ENCODE results near the gene CNTNAP5.
A peak's percentile ranks its signal among the peaks of the same experiment; 100 is the strongest.

The CNTNAP5 gene

DNA sequence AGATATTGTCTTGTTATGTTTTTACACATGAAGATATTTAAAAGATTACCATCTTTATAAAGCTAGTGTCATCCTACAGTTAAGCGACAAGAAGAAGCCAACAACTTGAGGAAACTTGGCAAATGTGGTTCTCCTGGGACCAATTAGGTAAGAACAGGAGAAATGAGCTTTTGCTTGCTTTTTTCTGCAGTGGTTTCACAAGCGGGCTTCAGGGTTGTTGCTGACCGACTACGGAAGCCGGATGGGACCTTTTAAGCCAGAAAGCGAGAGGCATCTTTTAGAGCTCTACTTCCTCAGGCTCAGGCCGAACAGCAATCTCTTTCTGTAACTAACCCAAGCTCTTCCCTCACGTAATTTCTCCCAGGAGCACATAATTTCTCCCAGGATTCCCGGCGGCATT lies 256.5 kb downstream of the CNTNAP5 start:
- DNase-seq: no peak

DNA sequence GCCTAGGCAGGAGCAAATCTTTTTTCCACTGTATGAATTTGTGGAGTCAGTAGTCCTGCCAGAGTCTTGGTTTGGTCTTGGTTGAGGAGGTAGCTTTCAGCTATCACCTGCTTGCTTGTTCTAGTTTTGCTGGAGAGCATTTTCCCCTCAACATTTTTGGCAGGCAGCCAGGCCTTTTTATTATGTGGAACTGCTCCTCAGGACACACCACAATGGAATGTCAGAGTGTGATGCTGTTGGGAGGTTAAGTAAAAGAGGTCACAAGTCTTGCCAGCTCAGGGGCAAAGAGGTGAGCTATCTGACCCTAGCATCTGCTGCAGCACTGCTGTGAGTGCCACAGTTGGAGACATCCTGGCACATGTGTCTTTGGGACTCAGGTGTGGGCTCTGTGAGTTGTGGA lies 258.0 kb downstream of the CNTNAP5 start:
- peak; percentile 11 for DNase-seq

GRCh38 chr2:124286089-124286783 lies 261.1 kb downstream of the CNTNAP5 start:
- DNase-seq: no peak

- no peak for DNase-seq
Measured at GRCh38 chr2:124289060-124289459, 264.0 kb downstream of the CNTNAP5 start.

DNA sequence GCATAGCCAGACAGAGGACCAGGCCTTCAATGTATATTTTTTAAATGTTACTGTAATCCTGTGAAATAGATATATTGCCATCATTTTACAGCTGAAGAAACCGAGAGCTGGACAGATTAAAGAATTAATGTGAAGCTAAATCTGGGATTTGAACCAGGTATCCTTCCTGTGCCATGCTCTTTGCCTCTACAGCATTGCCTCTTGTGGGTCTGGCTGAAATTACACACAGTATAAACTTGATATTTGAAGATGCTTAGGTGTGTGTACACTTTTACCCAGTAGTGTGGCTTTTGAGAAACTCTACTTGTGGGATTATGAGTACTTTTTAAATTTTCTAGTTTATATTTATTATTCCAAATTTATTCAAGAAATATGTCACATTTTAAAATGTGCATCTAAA lies 264.5 kb downstream of the CNTNAP5 start:
- DNase-seq: no peak

GRCh38 chr2:124296470-124296869 lies 271.4 kb downstream of the CNTNAP5 start:
- no peak for DNase-seq

DNA sequence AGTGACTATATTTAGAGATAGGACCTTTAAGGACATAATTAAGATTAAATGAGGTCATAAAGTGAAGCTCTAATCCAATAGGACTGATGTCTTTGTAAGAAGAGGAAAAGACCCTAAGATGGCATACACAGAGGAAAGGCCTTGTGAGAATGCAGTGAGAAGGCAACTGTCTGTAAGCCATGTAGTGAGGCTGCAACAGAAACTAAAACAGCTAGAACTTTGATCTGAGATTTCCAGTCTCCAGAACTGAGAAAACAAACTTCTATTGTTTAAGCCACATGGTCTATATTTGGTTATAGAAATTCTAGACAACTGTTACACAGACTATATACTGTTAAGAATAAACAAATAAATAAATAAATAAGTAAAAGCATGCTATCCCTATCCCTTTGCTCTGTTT lies 276.8 kb downstream of the CNTNAP5 start:
- no peak for DNase-seq

- DNase-seq: no peak
Measured at GRCh38 chr2:124308319-124309062, 283.4 kb downstream of the CNTNAP5 start.

DNA sequence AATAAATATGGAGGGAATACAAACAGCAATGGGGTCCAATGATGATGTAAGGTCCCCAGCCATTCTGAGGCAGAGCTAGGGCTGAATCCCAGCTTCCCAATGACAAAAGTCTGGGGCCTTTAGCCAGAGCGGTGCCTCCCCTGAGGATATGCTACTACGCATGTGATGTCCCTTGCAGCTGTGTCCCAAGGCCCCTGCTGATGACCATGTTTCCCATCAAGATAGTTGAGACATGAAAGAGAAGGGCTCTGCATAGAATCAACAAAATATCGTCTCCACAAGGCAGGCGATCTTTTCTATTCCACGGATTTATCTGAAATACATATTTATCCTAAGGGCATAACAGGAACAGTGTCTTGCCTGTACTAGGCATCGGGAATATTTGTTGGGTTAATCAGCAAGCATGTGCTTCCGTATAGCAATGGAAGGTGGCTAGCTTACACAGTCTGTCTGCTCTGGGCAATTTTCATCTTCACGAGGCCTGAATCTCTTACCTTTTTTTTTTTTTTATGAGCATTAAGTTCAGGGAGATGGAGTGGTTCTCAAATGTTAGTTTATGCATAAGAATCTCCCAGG lies 284.6 kb downstream of the CNTNAP5 start:
- DNase-seq: no peak

DNA sequence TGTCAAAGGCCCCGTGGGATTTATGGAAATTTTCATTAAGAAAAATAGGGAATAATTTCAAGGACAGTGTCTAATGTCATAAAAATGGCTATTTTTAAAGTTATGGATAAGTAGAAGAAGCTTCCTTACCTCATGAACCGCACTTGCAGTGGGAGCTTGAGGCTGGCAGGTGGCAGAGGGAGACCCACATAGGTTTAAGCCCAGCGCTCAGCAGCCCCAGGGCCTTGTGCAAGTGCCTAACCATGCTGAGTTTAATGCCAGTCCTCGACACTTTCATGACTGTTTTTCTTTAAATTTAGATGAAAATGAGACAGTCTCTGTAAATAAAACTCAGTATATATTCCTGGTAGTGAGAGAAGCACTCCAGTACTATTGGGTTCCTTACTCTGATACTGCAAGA lies 285.6 kb downstream of the CNTNAP5 start:
- no peak for DNase-seq

DNA sequence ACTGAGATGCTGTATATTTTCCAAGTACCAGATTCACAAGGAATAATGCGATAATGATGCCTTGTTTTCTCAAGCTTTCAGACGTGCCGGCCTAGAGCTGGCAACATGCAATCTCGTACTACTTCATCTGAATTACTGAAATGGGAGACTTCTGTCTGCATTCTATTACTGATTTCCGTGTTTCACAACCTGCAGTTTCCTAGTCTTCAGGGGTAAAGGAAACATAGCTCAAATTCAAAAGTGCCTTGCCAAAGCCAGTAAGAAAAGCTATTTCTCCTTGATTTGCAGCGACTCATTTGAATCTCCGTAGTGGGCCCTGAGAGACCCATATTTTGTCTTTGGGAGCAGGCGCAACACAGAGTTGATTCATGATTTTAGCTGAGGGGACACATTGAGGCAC lies 289.0 kb downstream of the CNTNAP5 start:
- no peak for DNase-seq

- no peak for DNase-seq
Measured at GRCh38 chr2:124315221-124315880, 290.3 kb downstream of the CNTNAP5 start.

DNA sequence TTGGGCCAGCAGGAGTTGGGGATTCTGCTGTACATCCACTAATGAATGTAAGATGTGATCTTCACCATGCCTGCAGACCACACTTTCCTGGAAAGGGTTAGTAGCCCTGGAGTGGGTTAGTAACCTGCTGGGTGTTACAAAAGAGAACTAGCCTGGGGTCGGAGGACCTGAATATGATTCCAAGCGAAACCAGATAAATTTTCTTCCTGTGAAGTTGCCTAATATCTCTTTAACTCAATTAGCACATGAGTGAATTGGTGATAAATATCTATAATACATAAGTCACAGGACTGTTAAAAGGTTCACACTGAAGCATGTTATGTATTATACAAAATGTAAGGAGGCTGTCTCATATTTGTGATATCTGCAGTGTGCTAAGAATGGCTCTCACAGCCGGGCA lies 291.0 kb downstream of the CNTNAP5 start:
- no peak for DNase-seq

- no peak for DNase-seq
Measured at GRCh38 chr2:124316881-124317605, 292.0 kb downstream of the CNTNAP5 start.

GRCh38 chr2:124317628-124318027 lies 292.5 kb downstream of the CNTNAP5 start:
- no peak for DNase-seq

DNA sequence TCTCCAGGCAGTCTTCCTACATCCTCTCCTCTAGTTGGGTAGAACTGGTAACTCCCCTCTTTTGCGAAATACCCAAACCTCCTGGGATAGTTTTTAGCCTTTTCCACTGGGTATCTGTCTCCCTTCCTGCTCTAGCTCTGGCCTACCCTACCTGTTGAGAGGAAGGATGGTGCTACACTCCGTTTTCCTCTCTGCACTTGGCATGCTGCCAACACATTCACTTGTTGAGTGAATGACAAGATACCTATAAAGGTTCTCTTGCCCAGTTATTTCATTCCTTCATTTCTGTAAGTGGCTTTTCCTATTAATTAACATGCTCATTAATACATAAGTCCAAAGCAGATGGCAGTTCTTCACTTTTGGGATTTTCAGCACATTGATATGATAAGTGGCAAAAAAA lies 293.8 kb downstream of the CNTNAP5 start:
- DNase-seq: no peak

DNA sequence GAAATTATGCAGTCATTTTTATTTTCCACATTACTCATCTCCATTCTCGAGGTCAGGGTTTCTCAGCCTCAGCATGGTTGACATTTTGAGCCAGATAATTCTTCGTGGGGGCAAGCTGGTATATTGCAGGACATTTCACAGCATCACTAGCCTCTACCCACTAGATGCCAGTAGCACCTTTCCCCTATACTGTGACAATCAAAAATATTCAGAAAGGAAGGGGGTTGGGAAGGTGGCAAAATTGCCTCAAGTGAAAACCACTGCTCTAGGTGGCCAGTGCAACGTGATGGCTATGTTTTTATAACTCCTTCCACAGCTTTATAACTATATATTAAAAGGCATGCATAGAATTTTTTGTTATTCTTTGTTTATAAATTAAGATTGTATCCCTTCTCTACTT lies 294.5 kb downstream of the CNTNAP5 start:
- DNase-seq: no peak

DNA sequence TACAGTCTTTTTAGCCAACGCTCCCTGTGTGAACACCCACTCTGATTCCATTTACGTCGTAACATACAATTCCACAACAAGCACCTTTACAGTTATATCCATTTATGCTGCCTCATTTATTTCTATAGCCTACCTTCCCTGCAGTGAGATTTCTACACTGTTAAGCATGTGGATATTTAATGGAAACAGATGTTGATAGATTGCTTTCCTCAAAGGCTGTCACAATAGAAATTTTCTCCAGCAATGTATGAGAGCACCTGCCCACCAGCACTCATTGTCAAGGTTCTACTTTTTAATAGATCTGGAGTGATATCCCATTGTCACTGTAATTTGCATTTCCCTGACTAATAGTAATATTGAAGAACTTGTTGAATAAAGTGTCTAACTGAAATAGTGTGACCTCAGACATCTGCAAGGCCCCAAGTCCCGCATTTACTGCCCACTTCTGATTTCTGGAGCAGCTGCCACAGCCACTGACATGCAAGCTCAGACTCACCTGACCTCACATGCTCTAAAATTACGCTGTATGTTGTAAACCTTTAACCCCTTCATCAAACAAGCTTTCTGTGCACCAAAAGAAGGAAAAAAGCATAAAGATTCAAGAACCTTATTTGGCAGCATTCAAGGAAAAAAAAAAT lies 295.1 kb downstream of the CNTNAP5 start:
- DNase-seq: no peak

DNA sequence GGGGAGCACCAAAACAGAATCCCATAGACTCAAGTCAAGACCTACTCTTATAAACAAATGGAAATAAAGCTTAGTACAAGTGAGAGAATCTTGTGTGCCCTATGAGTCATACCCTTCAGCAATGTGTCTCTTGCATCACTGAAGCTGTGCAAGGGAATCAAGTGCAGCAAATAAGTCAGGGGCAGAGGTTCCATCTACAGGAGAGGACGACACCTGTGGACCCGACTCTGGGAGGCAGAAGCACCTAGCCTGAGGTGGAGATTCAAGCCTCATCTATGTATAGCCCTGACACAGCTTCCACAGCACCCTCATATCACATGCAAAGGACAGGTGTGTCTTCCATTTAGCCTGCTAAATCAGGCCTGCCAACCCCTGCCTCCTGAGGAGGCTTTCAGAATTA lies 298.2 kb downstream of the CNTNAP5 start:
- DNase-seq: no peak

GRCh38 chr2:124325667-124326440 lies 300.8 kb downstream of the CNTNAP5 start:
- no peak for DNase-seq

- no peak for DNase-seq
Measured at GRCh38 chr2:124327303-124327702, 302.2 kb downstream of the CNTNAP5 start.

GRCh38 chr2:124328397-124328796 lies 303.3 kb downstream of the CNTNAP5 start:
- no peak for DNase-seq
